ENCODE measurements around the gene MYO1D. TPM values are rescaled to one million over a fixed set of nuclear protein-coding genes. Genes with fewer than 3 reads are reported as not detected.

The MYO1D gene
- total RNA-seq, 1 experiment from 2014 or later, result 1.3 TPM

DNA sequence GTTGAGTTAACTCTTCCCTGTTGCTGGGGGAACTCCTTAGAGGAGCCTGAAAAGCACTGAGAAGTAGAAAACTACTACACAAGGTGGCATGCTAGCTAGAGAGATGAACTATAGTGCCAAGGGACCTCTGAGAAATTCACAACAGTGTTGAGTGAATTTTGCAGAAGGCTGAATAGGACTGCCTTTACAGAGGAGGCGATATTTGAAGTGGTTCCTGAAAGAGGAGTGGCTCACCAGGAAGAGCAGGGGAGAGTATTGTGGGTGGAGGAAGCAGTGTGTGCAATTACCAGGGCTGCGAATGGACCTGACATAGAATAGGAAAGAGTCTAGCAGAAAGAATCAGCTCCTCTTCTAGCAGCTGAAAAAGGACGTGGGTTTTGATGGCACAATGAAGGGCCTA lies 323.8 kb downstream of the MYO1D start:
- CTCF ChIA-PET, result no interaction called here
- intact Hi-C loops (cut with micrococcal nuclease; ENCODE audit: unreplicated experiment), result no loop called here
- H3K27me3 ChIP-seq (ENCODE audit: control insufficient read depth, insufficient read depth, low read length), result no peaks in the 10 kb centered on the region
- in situ Hi-C loops (cut with HindIII; ENCODE audit: low pct_unique_long_range_greater_than_20kb, low sequenced_read_pairs), result no loop called here
- TF ChIP-seq TCF7L2 (IDR thresholded peaks at IDR 0.05; ENCODE audit: low read depth, low read length), result no peak
- TF ChIP-seq, protein P1, sequence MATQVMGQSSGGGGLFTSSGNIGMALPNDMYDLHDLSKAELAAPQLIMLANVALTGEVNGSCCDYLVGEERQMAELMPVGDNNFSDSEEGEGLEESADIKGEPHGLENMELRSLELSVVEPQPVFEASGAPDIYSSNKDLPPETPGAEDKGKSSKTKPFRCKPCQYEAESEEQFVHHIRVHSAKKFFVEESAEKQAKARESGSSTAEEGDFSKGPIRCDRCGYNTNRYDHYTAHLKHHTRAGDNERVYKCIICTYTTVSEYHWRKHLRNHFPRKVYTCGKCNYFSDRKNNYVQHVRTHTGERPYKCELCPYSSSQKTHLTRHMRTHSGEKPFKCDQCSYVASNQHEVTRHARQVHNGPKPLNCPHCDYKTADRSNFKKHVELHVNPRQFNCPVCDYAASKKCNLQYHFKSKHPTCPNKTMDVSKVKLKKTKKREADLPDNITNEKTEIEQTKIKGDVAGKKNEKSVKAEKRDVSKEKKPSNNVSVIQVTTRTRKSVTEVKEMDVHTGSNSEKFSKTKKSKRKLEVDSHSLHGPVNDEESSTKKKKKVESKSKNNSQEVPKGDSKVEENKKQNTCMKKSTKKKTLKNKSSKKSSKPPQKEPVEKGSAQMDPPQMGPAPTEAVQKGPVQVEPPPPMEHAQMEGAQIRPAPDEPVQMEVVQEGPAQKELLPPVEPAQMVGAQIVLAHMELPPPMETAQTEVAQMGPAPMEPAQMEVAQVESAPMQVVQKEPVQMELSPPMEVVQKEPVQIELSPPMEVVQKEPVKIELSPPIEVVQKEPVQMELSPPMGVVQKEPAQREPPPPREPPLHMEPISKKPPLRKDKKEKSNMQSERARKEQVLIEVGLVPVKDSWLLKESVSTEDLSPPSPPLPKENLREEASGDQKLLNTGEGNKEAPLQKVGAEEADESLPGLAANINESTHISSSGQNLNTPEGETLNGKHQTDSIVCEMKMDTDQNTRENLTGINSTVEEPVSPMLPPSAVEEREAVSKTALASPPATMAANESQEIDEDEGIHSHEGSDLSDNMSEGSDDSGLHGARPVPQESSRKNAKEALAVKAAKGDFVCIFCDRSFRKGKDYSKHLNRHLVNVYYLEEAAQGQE (IDR thresholded peaks at IDR 0.05; ENCODE audit: insufficient read depth in 1 of 2, low read depth in 2 of 2, low read length in 1 of 2), result no peak
- H3K4me3 ChIP-seq (ENCODE audit: low read depth in 2 of 2, low read length in 2 of 2), result no peak overlapping the region
- no peaks in the 10 kb centered on the region for H3K36me3 ChIP-seq (ENCODE audit: control insufficient read depth, insufficient read depth, low read length)
- ATAC-seq (no peak), DNase-seq (ENCODE audit: low read depth, low spot score) (no peak)
- H3K27ac ChIP-seq (ENCODE audit: low read length), result no peak overlapping the region
- H3K9me3 ChIP-seq (ENCODE audit: control insufficient read depth, insufficient read depth, low read depth, low read length), result no peaks in the 10 kb centered on the region
- POLR2A ChIA-PET, result interaction anchor here (0.6 kb wide), 1 partner anchor 646 kb away, joined by 3 read pairs; no protein-coding TSS in a partner anchor
- no peaks in the 10 kb centered on the region for H3K4me1 ChIP-seq (ENCODE audit: control insufficient read depth, insufficient read depth, low read length)
- no TSS peak for BruUV-seq (replicated peaks)

DNA sequence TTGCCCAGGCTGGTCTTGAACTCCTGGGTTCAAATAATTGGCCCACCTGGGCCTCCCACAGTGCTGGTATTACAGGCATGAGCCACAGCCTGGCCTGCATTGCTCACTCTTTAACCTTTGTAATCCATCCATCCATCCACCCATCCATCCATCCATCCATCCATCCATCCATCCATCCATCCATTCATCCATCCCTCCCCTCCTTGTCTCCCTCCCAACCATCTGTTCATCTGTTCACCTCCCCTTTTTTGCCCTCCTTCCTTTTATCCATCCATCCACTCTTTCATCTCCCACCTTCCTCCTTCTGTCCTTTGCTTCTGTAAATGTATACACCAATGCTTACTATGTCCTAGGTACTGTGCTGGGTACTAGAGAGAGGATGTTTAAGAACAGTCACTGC lies 324.6 kb downstream of the MYO1D start:
- no peaks in the 10 kb centered on the region for H3K36me3 ChIP-seq (ENCODE audit: control insufficient read depth, insufficient read depth, low read length)
- H3K27me3 ChIP-seq (ENCODE audit: control insufficient read depth, insufficient read depth, low read length), result no peaks in the 10 kb centered on the region
- no peak overlapping the region for H3K27ac ChIP-seq (ENCODE audit: low read length)
- no peaks in the 10 kb centered on the region for H3K9me3 ChIP-seq (ENCODE audit: control insufficient read depth, insufficient read depth, low read depth, low read length)
- BruUV-seq (replicated peaks), result no TSS peak
- no peak for TF ChIP-seq TCF7L2 (IDR thresholded peaks at IDR 0.05; ENCODE audit: low read depth, low read length)
- intact Hi-C loops (cut with micrococcal nuclease; ENCODE audit: unreplicated experiment) (no loop called here), in situ Hi-C loops (cut with HindIII; ENCODE audit: low pct_unique_long_range_greater_than_20kb, low sequenced_read_pairs) (no loop called here)
- H3K4me3 ChIP-seq (ENCODE audit: low read depth in 2 of 2, low read length in 2 of 2), result no peak overlapping the region
- DNase-seq (ENCODE audit: low read depth, low spot score) (no peak), ATAC-seq (no peak)
- no peaks in the 10 kb centered on the region for H3K4me1 ChIP-seq (ENCODE audit: control insufficient read depth, insufficient read depth, low read length)
- ChIA-PET CTCF (no interaction called here), POLR2A (no interaction called here)

DNA sequence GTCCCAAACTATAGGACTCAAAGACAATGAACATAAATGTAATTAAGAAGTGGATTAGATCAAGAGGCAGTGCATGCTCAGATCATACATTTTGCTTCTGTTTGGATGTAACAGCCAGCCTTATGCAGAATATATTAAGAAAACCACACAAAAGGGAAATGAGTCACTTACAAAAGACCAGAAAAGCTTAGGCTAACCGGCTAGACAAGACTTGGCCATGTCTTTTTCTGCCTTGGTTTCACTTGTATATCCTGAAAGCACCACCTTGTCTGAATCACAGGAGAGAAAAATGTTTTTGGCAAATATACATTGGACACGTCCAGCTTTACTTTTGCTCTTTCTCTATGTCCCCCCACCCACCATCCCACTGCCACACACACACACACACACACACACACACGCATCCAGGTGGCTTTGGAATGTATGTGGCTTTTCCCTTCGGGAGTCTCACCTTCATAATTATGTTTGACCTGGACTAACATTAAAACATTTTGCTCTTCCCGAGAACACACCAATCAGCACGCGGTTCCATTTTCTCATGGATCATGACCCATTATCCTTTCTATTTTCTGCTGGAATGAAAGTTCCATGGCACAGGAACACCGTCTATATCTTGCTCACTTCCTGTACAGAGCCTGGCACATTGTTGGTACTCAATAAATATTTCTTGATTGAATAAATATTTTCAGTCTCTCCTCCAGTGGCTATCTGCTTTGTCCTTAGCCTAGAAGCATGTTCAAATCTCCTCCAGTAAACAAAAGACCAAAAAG lies 325.6 kb downstream of the MYO1D start:
- H3K4me3 ChIP-seq (ENCODE audit: low read depth in 2 of 2, low read length in 2 of 2), result no peak overlapping the region
- no peak overlapping the region for H3K27ac ChIP-seq (ENCODE audit: low read length)
- no peaks in the 10 kb centered on the region for H3K27me3 ChIP-seq (ENCODE audit: control insufficient read depth, insufficient read depth, low read length)
- DNase-seq (ENCODE audit: low read depth, low spot score), result no peak
- ChIA-PET POLR2A (interaction anchor here (0.6 kb wide), 1 partner anchor 715 kb away, joined by 7 read pairs; no protein-coding TSS in a partner anchor), CTCF (interaction anchor here (0.6 kb wide), 1 partner anchor 274 kb away, joined by 8 read pairs; no protein-coding TSS in a partner anchor)
- no TSS peak for BruUV-seq (replicated peaks)
- in situ Hi-C loops (cut with HindIII; ENCODE audit: low pct_unique_long_range_greater_than_20kb, low sequenced_read_pairs), result no loop called here
- TF ChIP-seq, protein P1 (IDR thresholded peaks at IDR 0.05; ENCODE audit: insufficient read depth in 1 of 2, low read depth in 2 of 2, low read length in 1 of 2), result no peak
- TF ChIP-seq, protein P2, sequence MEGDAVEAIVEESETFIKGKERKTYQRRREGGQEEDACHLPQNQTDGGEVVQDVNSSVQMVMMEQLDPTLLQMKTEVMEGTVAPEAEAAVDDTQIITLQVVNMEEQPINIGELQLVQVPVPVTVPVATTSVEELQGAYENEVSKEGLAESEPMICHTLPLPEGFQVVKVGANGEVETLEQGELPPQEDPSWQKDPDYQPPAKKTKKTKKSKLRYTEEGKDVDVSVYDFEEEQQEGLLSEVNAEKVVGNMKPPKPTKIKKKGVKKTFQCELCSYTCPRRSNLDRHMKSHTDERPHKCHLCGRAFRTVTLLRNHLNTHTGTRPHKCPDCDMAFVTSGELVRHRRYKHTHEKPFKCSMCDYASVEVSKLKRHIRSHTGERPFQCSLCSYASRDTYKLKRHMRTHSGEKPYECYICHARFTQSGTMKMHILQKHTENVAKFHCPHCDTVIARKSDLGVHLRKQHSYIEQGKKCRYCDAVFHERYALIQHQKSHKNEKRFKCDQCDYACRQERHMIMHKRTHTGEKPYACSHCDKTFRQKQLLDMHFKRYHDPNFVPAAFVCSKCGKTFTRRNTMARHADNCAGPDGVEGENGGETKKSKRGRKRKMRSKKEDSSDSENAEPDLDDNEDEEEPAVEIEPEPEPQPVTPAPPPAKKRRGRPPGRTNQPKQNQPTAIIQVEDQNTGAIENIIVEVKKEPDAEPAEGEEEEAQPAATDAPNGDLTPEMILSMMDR (IDR thresholded peaks at IDR 0.05), result no peak
- TF ChIP-seq SIN3A (IDR thresholded peaks at IDR 0.05; ENCODE audit: borderline replicate concordance, insufficient read depth, low read depth, low read length), result no peak
- no peak for TF ChIP-seq POLR2AphosphoS5 (IDR thresholded peaks at IDR 0.05; ENCODE audit: low read depth, low read length)
- TF ChIP-seq TCF7L2 (IDR thresholded peaks at IDR 0.05; ENCODE audit: low read depth, low read length), result no peak
- intact Hi-C loops (cut with micrococcal nuclease; ENCODE audit: unreplicated experiment), result no loop called here
- no peaks in the 10 kb centered on the region for H3K4me1 ChIP-seq (ENCODE audit: control insufficient read depth, insufficient read depth, low read length)
- H3K36me3 ChIP-seq (ENCODE audit: control insufficient read depth, insufficient read depth, low read length), result no peaks in the 10 kb centered on the region
- no peaks in the 10 kb centered on the region for H3K9me3 ChIP-seq (ENCODE audit: control insufficient read depth, insufficient read depth, low read depth, low read length)
- ATAC-seq, result no peak

All from Panc1 (cell line).